GM12873 (cell line): ENCODE data around the gene RIPK3.

Experiments
- TF ChIP-seq, protein P1 (sequence below): IDR thresholded peaks from 2 replicates; pipeline ENCODE4 v1.5.1; 2012; ENCODE audit warnings: low read depth, mild to moderate bottlenecking, moderate library complexity, low read length, control low read depth; ENCODE audit not compliant: insufficient read depth; ENCODE audit errors: missing control alignments

The RIPK3 gene

DNA sequence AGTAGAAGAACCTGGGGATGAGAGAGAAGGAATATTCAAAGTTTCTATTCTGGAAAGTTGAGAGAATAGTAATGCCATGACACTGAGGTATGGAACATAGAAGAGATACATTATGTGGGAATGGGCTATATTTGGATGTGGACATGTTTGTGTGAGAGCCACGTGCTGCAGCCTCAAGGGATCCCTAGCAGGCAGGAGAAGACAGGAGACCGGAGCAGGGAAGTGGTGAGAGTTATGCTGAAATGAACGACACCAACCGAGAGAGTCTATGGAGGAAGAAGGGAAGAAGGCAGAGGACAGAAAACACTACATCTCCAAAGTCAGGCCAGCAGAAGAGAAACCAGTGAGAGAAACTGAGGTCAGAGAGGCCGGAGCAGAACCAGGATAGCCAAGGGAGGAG is 10.0 kb upstream of the RIPK3 start:
- TF ChIP-seq, protein P1, sequence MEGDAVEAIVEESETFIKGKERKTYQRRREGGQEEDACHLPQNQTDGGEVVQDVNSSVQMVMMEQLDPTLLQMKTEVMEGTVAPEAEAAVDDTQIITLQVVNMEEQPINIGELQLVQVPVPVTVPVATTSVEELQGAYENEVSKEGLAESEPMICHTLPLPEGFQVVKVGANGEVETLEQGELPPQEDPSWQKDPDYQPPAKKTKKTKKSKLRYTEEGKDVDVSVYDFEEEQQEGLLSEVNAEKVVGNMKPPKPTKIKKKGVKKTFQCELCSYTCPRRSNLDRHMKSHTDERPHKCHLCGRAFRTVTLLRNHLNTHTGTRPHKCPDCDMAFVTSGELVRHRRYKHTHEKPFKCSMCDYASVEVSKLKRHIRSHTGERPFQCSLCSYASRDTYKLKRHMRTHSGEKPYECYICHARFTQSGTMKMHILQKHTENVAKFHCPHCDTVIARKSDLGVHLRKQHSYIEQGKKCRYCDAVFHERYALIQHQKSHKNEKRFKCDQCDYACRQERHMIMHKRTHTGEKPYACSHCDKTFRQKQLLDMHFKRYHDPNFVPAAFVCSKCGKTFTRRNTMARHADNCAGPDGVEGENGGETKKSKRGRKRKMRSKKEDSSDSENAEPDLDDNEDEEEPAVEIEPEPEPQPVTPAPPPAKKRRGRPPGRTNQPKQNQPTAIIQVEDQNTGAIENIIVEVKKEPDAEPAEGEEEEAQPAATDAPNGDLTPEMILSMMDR, result no peak

DNA sequence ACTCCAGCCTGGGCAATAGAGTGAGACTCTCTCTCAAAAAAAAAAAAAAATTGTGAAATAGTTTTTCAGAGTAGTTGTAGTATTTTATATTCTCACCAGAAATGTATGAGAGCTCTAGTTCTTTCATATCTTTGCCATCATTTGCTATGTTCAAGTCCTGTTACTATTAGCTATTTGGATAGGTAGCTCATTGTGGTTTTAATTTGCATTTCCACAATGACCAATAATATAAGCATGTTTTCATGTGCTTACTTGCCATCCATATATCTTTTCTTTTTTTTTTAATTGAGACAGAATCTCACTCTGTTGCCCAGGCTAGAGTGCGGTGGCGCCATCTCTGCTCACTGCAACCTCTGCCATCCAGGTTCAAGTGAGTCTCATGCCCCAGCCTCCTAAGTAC is 8.4 kb upstream of the RIPK3 start:
- TF ChIP-seq, protein P1, result no peak

DNA sequence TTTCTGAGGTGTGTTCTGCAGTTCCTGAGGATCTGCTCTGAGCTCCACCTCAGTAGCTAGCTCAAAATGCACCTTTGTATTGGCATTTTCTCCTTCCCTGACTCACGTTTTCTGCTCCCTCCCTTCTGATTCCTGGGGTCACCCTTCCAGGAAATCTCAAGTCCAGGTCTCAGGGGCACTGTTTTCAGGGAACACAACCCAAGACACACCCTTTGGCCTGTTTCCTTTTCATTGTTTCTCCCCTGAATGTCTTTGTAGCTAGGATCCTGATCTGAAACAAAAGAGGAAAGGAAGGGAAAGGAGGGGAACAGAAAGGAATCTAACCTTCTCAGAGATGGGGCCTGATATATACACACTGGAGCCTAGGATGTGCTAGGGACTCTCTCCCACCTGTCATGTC is 7.3 kb upstream of the RIPK3 start:
- TF ChIP-seq, protein P1, result no peak

DNA sequence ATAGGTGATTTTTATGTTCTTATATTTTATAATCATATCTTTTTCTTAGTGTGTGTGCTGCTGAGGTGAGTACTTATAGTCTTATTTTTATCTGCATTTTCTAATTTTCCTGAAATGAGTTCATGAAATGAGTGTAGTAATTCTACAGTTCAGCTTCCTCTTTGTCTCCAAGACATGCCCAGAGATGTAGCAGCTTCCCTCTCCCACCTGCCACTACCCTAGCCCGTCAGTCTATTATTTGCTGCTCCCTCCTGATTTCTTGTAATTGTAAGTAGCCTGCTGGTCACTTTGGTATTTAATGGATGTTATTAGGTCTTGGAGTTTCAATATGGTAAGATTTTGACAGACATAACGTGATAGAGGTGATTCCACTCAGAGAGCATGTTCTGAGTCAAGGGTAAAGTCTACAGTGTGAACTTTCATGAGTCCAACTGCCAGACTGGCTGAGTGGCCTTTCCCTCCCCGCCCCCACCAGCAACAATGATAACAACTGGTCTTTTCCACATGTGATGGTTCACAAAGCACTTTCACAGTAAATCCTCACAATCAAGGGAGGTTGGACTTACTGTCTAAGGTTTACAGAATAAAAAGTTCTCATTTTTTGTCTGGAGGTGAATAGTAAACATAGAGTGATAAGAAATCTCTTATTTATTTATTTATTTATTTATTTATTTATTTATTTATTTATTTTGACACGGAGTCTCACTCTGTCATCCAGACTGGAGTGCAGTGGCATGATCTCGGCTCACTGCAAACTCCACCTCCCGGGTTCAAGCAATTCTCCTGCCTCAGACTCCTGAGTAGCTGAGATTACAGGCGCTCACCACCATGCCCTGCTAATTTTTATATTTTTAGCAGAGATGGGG is 4.2 kb upstream of the RIPK3 start:
- TF ChIP-seq, protein P1, result no peak

DNA sequence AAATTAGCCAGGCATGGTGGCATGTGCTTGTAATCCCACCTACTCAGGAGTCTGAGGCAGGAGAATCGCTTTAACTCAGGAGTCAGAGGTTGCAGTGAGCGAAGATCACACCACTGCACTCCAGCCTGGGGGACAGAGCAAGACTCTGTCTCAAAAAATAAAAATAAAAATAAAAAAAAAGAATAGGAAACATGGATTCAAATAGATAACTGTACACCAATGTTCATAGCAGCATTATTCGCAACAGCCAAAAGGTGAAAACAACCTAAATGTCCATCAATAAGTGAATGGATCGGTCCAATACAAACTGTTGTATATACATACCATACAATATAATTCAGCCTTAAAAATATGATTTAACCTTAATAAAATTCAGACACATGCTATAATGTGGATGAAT is 3.1 kb upstream of the RIPK3 start:
- TF ChIP-seq, protein P1, result no peak

DNA sequence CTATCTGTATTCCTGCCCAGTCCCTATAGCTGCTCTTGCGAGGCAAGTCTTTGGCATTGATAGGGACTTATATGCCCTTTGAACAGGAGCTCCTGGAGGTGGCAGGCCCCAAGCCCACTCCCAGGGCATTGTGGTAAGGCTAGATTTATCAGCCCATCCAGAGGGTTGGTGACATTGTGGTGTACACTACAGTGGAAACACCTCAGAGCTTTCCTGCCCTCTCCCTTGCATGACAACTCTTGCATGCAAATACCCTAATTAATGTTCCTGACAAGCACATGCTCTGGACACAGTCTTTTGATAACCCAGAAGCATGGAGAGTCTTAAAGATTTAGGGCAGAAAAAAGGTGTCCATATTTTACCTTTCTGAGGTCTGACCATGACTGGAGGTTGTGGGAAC is 815 bp upstream of the RIPK3 start:
- TF ChIP-seq, protein P1, result no peak

DNA sequence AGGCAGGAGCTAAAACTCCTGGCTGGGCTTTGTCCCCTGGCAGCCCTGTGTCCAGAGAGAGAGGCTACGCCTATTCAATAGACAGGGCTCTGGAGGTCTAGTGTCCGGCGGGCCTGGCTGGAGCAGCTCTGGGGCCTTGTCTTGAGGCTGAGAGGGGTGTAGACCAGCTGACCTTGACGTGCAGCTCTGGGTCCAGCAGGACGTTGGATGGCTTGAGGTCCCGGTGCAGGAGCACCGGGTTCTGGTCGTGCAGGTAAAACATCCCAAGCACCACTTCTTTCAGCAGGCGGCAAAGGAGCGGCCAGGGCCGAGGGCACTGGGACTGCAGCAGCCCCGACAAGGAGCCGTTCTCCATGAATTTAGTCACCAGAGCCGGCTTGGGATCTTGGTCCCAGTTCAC is 948 bp downstream of the RIPK3 start:
- TF ChIP-seq, protein P1, result no peak
